ENCODE data around the gene RPL36.

- TF ChIP-seq POLR2A (IDR thresholded peaks at IDR 0.05; ENCODE audit: low read depth, low read length) (no peak; the same call in none of the 2 replicates), POLR2AphosphoS5 (IDR thresholded peaks at IDR 0.05; ENCODE audit: low read depth, low read length) (no peak), SPI1 (IDR thresholded peaks at IDR 0.05; ENCODE audit: low read depth, low read length) (no peak)
Measured at GRCh38 chr19:5707576-5708575, 17.8 kb downstream of the RPL36 start.

All from GM12891 (cell line).